GM19238 (cell line): Measurements from ENCODE around the gene CCR2.
"Not testable (repeated sequence)": the region's sequence is repeated elsewhere in the genome, so short reads cannot be mapped to it uniquely, and the experiment has no call there.

Experiments
- DNase-seq: peaks from one replicate; pipeline ENCODE4 v3.0.0; 2011; ENCODE audit warnings: low spot score; ENCODE audit not compliant: insufficient read length

Gene CCR2

GRCh38 chr3:46353647-46354410 is at the start of gene CCR2:
CCR2 (plus strand) TSS chr3:46354111; CDS start chr3:46357528, 3,417 bp downstream.
- DNase-seq = no peak

- DNase-seq = no peak
Observed at GRCh38 chr3:46304739-46305138, 49.2 kb upstream of the CCR2 start.

DNA sequence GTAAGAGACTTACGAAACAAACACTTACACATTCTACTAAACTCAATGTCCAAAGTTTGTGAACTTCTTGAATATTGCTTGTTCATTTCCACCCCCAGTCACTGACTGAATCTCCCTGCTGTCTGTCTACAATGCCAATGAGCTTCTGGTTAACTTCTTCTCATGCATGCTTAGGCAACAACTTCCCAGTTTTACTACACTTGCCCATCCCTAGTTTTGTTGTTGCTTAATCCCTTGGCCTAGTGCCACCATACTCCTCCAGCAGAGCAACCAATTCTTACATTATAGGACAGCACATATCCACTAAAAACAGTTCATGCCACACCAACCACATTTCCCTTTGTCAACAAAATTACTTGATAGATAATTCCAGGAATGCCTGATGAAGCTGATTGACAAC is 40.9 kb upstream of the CCR2 start:
- no peak for DNase-seq

DNA sequence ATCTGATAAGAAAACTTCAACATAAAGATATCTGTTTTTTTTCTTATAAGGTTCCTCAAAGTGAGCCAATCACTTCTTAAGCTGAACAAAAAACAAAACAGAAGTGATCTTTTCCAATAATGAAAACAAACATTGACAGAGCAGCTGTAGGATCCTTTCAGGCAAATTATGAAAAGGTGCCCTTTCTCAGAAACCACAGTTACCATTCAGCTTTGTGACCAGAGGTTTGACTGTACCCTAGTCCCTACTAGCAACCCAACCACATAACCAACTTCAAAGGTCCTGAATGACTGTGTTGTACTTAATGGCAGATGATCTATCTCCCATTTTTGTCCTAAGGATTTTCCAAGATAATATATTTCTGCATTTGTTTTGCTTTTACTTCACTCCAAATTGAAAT is 39.4 kb upstream of the CCR2 start:
- DNase-seq = no peak

- DNase-seq = no peak
Observed at GRCh38 chr3:46316206-46316605, 37.7 kb upstream of the CCR2 start.

GRCh38 chr3:46318207-46318927 is 35.5 kb upstream of the CCR2 start:
- DNase-seq = no peak

- DNase-seq = peak; percentile 11
Observed at GRCh38 chr3:46321461-46322104, 32.3 kb upstream of the CCR2 start.

GRCh38 chr3:46324036-46324435 is 29.9 kb upstream of the CCR2 start:
- no peak for DNase-seq

- no peak for DNase-seq
Observed at GRCh38 chr3:46325645-46326300, 28.1 kb upstream of the CCR2 start.

DNA sequence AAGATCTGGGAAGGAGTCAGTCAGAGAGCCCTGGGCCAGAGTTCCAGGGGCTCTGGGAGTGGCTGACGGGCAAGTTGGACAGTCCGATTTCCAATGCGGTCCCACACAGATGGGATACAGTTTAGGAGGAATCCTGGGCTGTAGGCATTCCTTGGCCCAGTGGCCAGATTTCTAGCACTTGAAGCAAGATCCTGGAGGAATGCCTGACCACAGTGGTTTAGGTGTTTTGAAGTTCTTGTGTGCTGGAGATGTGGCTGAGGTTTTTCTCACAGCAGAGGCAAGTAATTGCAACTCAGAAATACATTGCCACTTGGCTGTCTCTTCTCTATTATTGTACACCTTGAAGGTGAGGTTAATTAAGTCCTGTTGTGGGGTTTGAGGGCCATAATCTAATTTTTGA is 23.2 kb upstream of the CCR2 start:
- not testable (repeated sequence) for DNase-seq

GRCh38 chr3:46334741-46335478 is 19.0 kb upstream of the CCR2 start:
- no peak for DNase-seq

- no peak for DNase-seq
Observed at GRCh38 chr3:46335541-46335940, 18.4 kb upstream of the CCR2 start.

GRCh38 chr3:46337911-46338310 is 16.0 kb upstream of the CCR2 start:
- no peak for DNase-seq

DNA sequence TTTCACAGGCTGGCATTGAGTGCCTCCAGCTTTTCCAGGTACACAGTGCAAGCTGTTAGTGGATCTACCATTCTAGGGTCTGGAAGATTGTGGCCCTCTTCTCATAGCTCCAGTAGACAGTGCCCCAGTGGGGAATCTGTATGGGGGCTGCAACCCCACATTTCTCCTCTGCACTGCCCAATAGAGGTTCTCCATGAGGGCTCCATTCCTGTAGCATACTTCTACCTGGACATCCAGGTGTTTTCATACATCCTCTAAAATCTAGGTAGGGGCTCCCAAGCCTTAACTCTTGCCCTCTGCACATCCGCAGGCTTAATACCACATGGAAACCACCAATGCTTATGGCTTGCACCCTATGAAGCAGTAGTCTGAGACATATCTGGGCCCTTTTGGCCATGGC is 15.1 kb upstream of the CCR2 start:
- DNase-seq = no peak

- DNase-seq = no peak
Observed at GRCh38 chr3:46344476-46344875, 9.4 kb upstream of the CCR2 start.

DNA sequence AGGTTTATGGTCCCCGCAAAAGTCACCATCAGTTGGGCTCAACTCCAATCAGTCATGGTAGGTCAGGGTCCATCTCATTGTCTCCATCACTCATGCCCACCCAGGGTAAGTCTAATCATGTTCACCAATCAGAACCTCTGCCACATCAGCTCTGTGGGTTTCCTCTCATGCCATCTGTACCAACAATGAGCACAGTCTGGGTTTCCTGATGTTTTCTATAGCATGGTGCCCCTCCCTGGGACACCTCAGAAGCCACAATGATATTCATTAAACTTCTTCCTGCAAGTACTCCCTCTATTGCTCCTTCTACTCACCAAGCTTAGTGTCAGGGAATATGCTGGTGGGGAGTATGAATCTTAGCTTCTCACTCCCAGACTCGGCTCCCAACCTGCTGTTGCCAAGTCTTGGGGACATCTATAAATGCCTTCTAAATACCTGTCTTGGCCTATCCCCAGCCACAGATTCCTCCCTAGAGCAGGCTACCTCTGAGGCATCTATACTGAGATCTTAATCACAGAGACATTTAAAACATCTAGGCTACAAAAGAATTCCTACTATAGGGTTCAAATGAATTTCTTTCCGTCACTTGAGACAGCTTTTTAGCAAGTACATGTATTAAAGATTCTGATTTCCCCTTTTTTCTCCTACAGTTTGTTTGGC is 5.0 kb upstream of the CCR2 start:
- DNase-seq = no peak

GRCh38 chr3:46349484-46350261 is 4.2 kb upstream of the CCR2 start:
- DNase-seq = no peak

GRCh38 chr3:46350262-46350565 is 3.7 kb upstream of the CCR2 start:
- DNase-seq = no peak

GRCh38 chr3:46351646-46352045 is 2.3 kb upstream of the CCR2 start:
- DNase-seq = no peak

GRCh38 chr3:46353090-46353489 is 821 bp upstream of the CCR2 start:
- DNase-seq = no peak
